Heart right ventricle (tissue), 16 donors: ENCODE measurements around the gene RDX. TPM values are rescaled to one million over a fixed set of nuclear protein-coding genes. Genes with fewer than 3 reads are reported as not detected.
"Not testable (repeated sequence)": the region's sequence is repeated elsewhere in the genome, so short reads cannot be mapped to it uniquely, and the experiment has no call there.

Experiments
- ATAC-seq, 8 donors: fragments of 200-7000 bp; cut with Tn5 transposase; one replicate each; pipeline ENCODE4 v1.9.1; 2020; ENCODE audit warnings: mild to moderate bottlenecking in 8 of 8, moderate library complexity in 8 of 8, moderate number of reproducible peaks in 1 of 8
- DNase-seq, 2 donors: peaks; one replicate each; pipeline ENCODE4 v3.0.0-alpha.2; 2020
- H3K27ac ChIP-seq, 10 donors: fragments of 200-600 bp; sonication (generic) in 2 of 10; one replicate each; pipeline versions ENCODE4 v1.5.0 to v1.8.0; 2020 to 2022; ENCODE audit warnings: mild to moderate bottlenecking in 3 of 10
- H3K27me3 ChIP-seq, 7 donors: fragments of 200-600 bp; one replicate each; pipeline ENCODE4 v1.8.0; 2021 to 2022; ENCODE audit warnings: mild to moderate bottlenecking in 2 of 7
- H3K36me3 ChIP-seq, 9 donors: fragments of 200-600 bp; sonication (generic) in 1 of 9; one replicate each; pipeline versions ENCODE4 v1.5.0 to v1.8.0; 2020 to 2022; ENCODE audit warnings: mild to moderate bottlenecking in 2 of 9
- H3K4me1 ChIP-seq, 9 donors: fragments of 200-600 bp; sonication (generic) in 1 of 9; one replicate each; pipeline versions ENCODE4 v1.5.0 to v1.8.0; 2020 to 2022; ENCODE audit warnings: mild to moderate bottlenecking in 4 of 9
- H3K4me3 ChIP-seq, 10 donors: fragments of 200-600 bp; sonication (generic) in 2 of 10; one replicate each; pipeline versions ENCODE4 v1.5.0 to v1.8.0; 2020 to 2022; ENCODE audit warnings: mild to moderate bottlenecking in 7 of 10, moderate library complexity in 2 of 10
- H3K9me3 ChIP-seq, 11 donors: fragments of 200-600 bp in 10 of 11; sonication (generic) in 2 of 11; one replicate each; pipeline versions ENCODE4 v1.5.0 to v1.8.0; 2013 to 2022; ENCODE audit warnings: mild to moderate bottlenecking in 2 of 11, control low read depth in 1 of 11, moderate library complexity in 1 of 11
- CTCF ChIP-seq, 9 donors: fragments of 200-600 bp; sonication (generic) in 2 of 9; IDR thresholded peaks; one replicate each; pipeline versions ENCODE4 v1.5.0 to v1.8.0; 2021 to 2022; ENCODE audit warnings: antibody characterized with exemption in 9 of 9, mild to moderate bottlenecking in 5 of 9, moderate library complexity in 1 of 9
- WGBS, 2 donors: extraction: QIAGEN DNeasy Blood & Tissue Kit; methylation state at CpG; one replicate each; pipeline ENCODE4 v1.1.7; 2013; ENCODE audit warnings: inconsistent platforms in 1 of 2; 5-methylcytosine and 5-hydroxymethylcytosine counted together
- intact Hi-C, 10 donors: fragments of 100-400 bp; cut with DNase I; formaldehyde crosslinking; loops; one replicate each; pipeline versions ENCODE4 v1.11.1 to v1.14.2; 2022
- polyA plus RNA-seq, 2 donors: library from polyadenylated mRNA; stranded (reverse); fragments of 200-250 nt; gene quantifications; one replicate each; pipeline ENCODE4 v1.2.3, GENCODE V29; 2013
- total RNA-seq, 10 donors: library from RNA; stranded (reverse); fragmentation: NEBNext Ultra II Directional in 3 of 10; extraction: Animal tissue kit (Norgen Biotek cat#: 25700) in 3 of 10; gene quantifications; one replicate each; pipeline versions ENCODE4 v1.2.1 to v1.2.4, GENCODE V29; 2021 to 2023
- donor health status: Arrhythmogenic right ventricular cardiomyopathy.
- donor health status: ischemic (EF 13 %, LVEDD 7.1; RV severe dilation, severe dysfunction).
- donor health status: healthy with polysubstance abuse.
- donor health status: DM: no; HTN: yes; CAD: no.
- donor health status: DM: no; HTN: no; CAD: no.
- donor health status: ischemic (EF 25% LVEDD 6.9; RV normal size, moderate dysfunction).
- donor health status: ischemic (EF 25% LVEDD 5.7; RV mildly dilated, moderate dysfunction).
- donor health status: healthy.
- donor health status: DM: yes; HTN: yes; CAD: no.
- donor health status: Ischemic cardiomyopathy.
- donor health status: ischemic (EF 35%, LVEDD 5.7; RV mildly dilated, moderate dysfunction).
- donor health status: nonischemic (EF 11% LVEDD 7.7; RV severe dilation, severe dysfunction).
- donor health status: DM: yes; HTN: yes; CAD: no.
- donor health status: PGD.
- donor health status: ischemic (EF 29% LVEDD 5.4; RV normal size, mild dysfunction).
- donor health status: nonischemic (EF 23%, LVEDD 6.1; RV moderate dilation, normal function).

The RDX gene
- total and polyA plus RNA-seq, 12 donors, result 28.2 to 140 (median 125) TPM

GRCh38 chr11:110283862-110284261, 12.6 kb downstream of the RDX start:
- peaks cover 0 to 15% (median 0%) of the 10 kb centered on the region in 9 donors for H3K36me3 ChIP-seq
- ATAC-seq, result no peak
- no peak for DNase-seq
- intact Hi-C loops, result loop anchor here in 1 of 10 donors (10.0 kb wide), 1 partner anchor 49 kb away; no protein-coding TSS in a partner anchor
- TF ChIP-seq CTCF (IDR thresholded peaks at IDR 0.05), result no peak
- peaks cover 0 to 70% (median 21%) of the 10 kb centered on the region in 9 donors for H3K4me1 ChIP-seq
- WGBS, 2 donors, result 85 to 88% methylated on average over 4 of the region's 4 CpGs
- H3K4me3 ChIP-seq, result no peak overlapping the region
- H3K27me3 ChIP-seq, result no peaks in the 10 kb centered on the region
- H3K27ac ChIP-seq, result no peak overlapping the region
- H3K9me3 ChIP-seq, result no peaks in the 10 kb centered on the region

GRCh38 chr11:110280595-110280994, 15.8 kb downstream of the RDX start:
- not testable (repeated sequence) for H3K4me3 ChIP-seq, DNase-seq, H3K27ac ChIP-seq, ATAC-seq, H3K9me3 ChIP-seq, H3K27me3 ChIP-seq
- H3K36me3 ChIP-seq, result peaks cover 0 to 42% (median 9%) of the 10 kb centered on the region in 9 donors
- intact Hi-C loops, result loop anchor here in 1 of 10 donors (10.0 kb wide), 1 partner anchor 46 kb away; no protein-coding TSS in a partner anchor
- 98 to 99% methylated on average over 4 of the region's 4 CpGs for WGBS, 2 donors
- peaks cover 0 to 38% (median 0%) of the 10 kb centered on the region in 9 donors for H3K4me1 ChIP-seq

- Histone ChIP-seq H3K36me3 (peaks cover 0 to 49% (median 9%) of the 10 kb centered on the region in 9 donors), H3K27ac (no peak overlapping the region), H3K9me3 (no peaks in the 10 kb centered on the region), H3K4me3 (no peak overlapping the region), H3K4me1 (peaks cover 0 to 35% (median 0%) of the 10 kb centered on the region in 9 donors), H3K27me3 (no peaks in the 10 kb centered on the region)
- TF ChIP-seq CTCF (IDR thresholded peaks at IDR 0.05), result no peak
- DNase-seq (no peak), ATAC-seq (no peak)
- intact Hi-C loops, result loop anchor here in 1 of 10 donors (10.0 kb wide), 1 partner anchor 45 kb away; no protein-coding TSS in a partner anchor
Observed at GRCh38 chr11:110279881-110280280, 16.5 kb downstream of the RDX start.

GRCh38 chr11:110272919-110273318, 23.5 kb downstream of the RDX start:
- DNase-seq (no peak), ATAC-seq (no peak)
- no peaks in the 10 kb centered on the region for H3K9me3 ChIP-seq
- no peaks in the 10 kb centered on the region for H3K27me3 ChIP-seq
- peaks cover 0 to 80% (median 16%) of the 10 kb centered on the region in 9 donors for H3K36me3 ChIP-seq
- intact Hi-C loops, result no loop called here
- WGBS, 2 donors, result 82 to 89% methylated on average over 2 of the region's 2 CpGs
- no peak overlapping the region for H3K4me3 ChIP-seq
- peaks cover 0 to 19% (median 11%) of the 10 kb centered on the region in 9 donors for H3K4me1 ChIP-seq
- no peak for TF ChIP-seq CTCF (IDR thresholded peaks at IDR 0.05)
- no peak overlapping the region for H3K27ac ChIP-seq

GRCh38 chr11:110269996-110270395, 26.4 kb downstream of the RDX start:
- TF ChIP-seq CTCF (IDR thresholded peaks at IDR 0.05), result no peak

More at GRCh38 chr11:110269996-110270395, 26.4 kb downstream of the RDX start:
- Histone ChIP-seq H3K27me3 (no peaks in the 10 kb centered on the region), H3K9me3 (no peaks in the 10 kb centered on the region), H3K27ac (no peak overlapping the region), H3K4me3 (no peak overlapping the region), H3K36me3 (peaks cover 0 to 64% (median 12%) of the 10 kb centered on the region in 9 donors), H3K4me1 (peaks cover 0 to 22% (median 11%) of the 10 kb centered on the region in 9 donors)
- 95% methylated on average over 7 of the region's 7 CpGs for WGBS, 2 donors
- ATAC-seq (no peak), DNase-seq (no peak)
- intact Hi-C loops, result no loop called here
